Hepatocyte (in vitro differentiated cells): ENCODE results near the gene ADAMTS12.

Experiments used
- CTCF ChIP-seq: fragments of 200-600 bp; sonication (generic); IDR thresholded peaks from 2 replicates; pipeline ENCODE4 v1.5.1; 2016; ENCODE audit warnings: antibody characterized with exemption, mild to moderate bottlenecking; ENCODE audit not compliant: poor library complexity
- EZH2 ChIP-seq: fragments of 200-600 bp; sonication (generic); IDR thresholded peaks from 2 replicates; pipeline ENCODE4 v1.6.1; 2016; ENCODE audit warnings: antibody characterized with exemption, mild to moderate bottlenecking, borderline replicate concordance

- TF ChIP-seq CTCF, result no peak
- TF ChIP-seq EZH2, result no peak
These were observed 9.4 kb upstream of the ADAMTS12 start for GRCh38 chr5:33901156-33901555.
